GM18508 (cell line): ENCODE measurements around the gene APOA5.

Experiments used
- ATAC-seq: cut with Tn5 transposase; IDR thresholded peaks from one replicate; pipeline ENCODE4 v1.9.1; 2021; ENCODE audit warnings: moderate number of reproducible peaks; ENCODE audit not compliant: insufficient read depth, unreplicated experiment

Gene APOA5

DNA sequence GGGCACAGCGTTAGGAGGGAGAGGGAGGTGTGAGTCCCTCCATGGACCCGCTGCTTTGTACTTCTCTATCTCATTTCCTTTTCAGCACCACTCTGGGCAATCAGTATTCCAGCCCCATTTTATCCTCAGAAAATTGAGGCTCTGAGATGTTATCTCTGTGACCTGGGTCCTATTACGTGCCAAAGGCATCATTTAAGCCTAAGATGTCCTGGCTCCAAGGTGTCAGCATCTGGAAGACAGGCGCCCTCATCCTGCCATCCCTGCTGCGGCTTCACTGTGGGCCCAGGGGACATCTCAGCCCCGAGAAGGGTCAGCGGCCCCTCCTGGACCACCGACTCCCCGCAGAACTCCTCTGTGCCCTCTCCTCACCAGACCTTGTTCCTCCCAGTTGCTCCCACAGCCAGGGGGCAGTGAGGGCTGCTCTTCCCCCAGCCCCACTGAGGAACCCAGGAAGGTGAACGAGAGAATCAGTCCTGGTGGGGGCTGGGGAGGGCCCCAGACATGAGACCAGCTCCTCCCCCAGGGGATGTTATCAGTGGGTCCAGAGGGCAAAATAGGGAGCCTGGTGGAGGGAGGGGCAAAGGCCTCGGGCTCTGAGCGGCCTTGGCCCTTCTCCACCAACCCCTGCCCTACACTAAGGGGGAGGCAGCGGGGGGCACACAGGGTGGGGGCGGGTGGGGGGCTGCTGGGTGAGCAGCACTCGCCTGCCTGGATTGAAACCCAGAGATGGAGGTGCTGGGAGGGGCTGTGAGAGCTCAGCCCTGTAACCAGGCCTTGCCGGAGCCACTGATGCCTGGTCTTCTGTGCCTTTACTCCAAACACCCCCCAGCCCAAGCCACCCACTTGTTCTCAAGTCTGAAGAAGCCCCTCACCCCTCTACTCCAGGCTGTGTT lies 37.2 kb upstream of the APOA5 start:
- no peak for ATAC-seq

DNA sequence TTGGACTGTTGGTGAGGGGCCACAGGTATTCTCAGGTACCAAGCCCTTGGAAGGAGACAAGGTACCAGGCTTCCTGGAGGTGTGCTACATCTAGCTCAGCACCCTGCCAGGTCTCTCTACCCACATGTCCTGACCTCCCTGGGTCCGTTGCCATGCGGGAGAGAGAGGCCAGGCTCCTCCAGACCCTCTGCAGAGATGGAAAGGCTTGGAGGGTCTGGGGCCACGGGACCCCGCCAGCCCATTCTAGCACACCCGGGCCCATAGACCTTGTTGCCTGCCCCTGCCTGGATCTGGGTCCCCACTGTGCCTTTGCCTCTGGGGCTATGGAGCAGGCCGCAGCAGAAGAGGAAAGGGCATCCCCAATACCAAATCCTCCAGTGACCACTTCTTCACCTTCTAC lies 35.8 kb upstream of the APOA5 start:
- ATAC-seq: no peak

DNA sequence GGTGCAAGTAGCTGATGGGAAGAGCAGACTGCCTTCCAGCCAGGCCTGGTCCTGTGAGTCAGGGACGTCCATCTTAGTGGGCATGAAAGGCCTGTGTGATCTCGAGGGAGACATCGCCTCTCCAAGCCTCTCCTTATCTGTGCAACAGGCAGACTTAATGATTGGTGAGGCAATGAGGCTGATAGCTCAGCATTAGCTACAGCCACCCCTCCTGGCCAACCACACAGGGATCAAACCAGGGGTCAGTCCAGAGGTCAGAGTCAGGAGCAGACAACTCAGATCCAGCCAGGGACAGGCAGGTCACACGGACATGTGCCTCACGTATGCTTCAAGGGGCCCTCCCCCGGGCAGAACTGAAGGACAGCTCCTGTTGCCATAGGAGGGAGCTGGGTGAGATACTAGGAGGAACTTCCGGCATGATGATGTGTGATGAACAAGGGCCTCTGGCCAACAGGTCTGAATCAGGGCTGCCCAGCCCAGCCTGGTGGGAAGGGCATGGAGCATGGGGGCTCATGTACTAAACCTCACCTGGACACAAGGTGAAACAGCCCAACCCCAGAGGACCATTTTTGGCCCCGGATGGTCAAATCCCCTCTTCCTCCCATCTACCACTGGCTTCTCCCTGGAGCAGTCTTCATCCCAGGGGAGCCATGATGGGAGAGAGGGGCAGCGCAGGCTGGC lies 35.2 kb upstream of the APOA5 start:
- no peak for ATAC-seq

GRCh38 chr11:116825854-116826750 lies 34.4 kb upstream of the APOA5 start:
- no peak for ATAC-seq

- ATAC-seq: no peak
These were observed 33.8 kb upstream of the APOA5 start for GRCh38 chr11:116825434-116825833.

DNA sequence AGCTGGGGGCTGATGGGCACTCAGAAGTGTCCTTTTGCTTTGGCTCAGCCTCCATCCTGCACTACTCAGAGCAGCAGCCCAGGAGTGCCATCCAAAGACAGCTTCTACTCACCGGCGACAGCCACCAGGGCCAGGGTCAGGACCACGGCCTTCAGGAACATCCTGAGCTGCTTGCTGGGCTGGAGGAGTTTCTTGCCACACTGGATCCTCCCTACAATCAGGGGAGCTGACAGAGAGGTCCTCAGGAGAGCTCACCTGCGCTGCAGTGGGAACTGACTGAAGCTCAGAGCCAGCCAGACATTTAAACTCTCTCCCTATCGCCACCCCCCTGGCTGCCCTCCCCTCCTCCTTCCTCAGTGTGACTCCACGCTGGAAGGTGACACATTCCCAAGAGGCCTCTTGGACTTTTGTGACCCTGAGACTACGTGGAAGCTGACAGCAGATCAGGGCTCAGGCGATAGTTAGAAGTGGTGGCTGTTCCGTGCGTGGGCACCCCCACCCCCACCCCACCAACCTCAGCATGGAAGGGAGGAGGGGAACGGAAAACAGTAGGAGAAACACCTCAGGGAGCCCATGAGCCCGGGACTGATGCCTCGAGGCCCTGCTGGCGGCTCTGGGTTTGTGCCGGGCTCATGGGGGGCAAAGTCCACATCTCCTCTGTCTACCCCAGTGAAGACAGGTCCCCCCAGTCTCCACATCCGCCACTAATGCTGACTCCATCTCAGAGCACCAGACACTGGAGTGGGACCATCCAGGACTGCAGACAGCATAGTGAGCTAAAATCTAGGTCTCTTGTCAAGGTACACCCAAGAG lies 31.6 kb upstream of the APOA5 start, which contains the start of gene APOA4:
Gene APOA4, minus strand, starts transcription at position 274 of the 813 bp plus-strand sequence. Its CDS starts 113 bp downstream, at position 161.
- no peak for ATAC-seq

DNA sequence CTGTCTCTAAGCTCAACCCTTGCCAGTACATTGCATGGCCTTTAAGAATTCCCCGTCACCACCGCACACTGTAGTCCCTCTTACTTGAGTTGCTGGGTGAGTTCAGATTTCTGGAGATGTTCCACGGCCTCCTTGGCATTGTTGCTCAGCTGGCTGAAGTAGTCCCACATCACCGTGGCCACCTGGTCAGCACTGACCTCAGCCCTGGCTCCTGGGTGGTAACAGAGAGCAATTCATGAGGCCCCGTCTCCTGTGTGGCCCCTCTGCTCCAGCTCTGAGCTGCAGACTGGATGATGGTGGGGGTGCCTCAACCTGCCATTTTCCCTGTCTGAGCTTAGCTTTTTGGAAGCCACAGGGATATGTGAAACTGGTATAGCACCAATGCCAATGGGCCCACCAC lies 30.9 kb upstream of the APOA5 start:
- ATAC-seq: no peak

- ATAC-seq: no peak
These were observed 29.6 kb upstream of the APOA5 start for GRCh38 chr11:116821050-116821918.

GRCh38 chr11:116819049-116819448 lies 27.4 kb upstream of the APOA5 start:
- ATAC-seq: no peak

DNA sequence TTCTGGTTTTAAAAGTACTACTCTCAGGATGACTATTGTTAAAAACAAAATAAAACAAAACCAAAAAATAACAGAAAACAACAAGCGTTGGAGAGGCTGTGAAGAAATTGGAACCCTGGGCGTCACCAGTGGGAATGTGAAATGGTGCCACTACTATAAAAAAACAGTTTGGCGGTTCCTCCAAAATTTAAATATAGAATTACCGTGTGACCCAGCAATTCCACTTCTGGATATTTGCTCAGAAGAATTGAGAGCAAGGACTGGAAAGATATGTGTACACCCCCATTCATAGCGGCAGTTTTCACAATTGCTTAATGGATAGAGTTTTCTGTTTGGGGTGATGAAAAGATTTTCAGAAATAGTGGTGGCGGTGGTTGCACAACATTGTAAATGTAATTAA lies 22.8 kb upstream of the APOA5 start:
- no peak for ATAC-seq

DNA sequence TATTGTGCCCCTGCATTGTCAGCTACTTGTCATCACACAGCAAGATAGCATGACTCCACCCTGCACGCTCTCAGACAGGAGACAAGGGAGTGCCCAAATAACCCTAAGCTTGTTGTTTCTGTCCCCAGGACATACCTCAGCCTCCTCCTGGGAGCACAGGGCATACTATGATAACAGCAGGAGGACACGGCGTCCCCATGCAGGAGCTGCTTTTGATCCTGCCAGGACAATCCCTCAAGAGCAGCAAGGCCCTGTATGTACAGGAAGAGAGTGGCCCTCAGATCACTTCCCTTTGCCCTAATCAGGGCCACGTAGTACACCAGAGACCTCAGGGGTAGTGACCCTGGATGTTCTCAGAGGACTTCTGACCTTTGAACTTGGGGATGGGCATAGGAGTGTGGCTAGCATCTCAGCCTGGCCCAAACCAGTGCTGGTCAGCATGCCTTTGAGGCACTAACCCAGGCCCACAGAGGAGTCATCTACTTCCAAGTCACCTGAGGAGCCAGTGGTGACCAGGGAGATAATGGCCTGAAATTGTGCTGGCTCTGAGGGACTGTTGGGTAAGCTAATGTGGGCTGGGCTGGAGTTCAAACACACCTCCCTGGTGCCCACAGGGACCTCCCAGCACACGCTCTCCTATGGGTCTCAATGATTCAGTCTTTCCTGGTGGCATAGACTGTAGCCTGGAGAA lies 22.2 kb upstream of the APOA5 start:
- no peak for ATAC-seq

GRCh38 chr11:116813170-116813569 lies 21.5 kb upstream of the APOA5 start:
- no peak for ATAC-seq

GRCh38 chr11:116812109-116812508 lies 20.4 kb upstream of the APOA5 start:
- ATAC-seq: no peak

DNA sequence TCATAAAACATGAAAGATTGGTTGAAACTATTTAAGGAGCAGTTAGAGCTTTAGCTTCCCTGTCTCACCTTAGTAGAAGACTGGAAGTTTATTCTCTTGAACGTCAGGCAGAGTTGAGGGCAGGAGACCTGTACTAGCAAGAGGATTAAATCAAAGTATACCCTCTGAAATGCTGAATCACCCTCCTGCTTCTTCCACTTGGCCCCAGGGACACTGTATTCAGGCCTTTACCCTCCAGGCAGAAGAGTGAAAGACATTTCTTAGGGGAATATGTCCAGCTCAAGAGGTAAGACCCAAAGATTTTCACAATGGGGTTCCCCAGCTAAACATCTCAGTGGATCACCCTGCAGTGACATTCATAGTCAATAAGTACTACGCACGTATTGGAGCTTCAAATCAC lies 19.5 kb upstream of the APOA5 start:
- no peak for ATAC-seq

- no peak for ATAC-seq
These were observed 16.8 kb upstream of the APOA5 start for GRCh38 chr11:116808262-116809175.

GRCh38 chr11:116807601-116808261 lies 16.1 kb upstream of the APOA5 start:
- ATAC-seq: no peak

GRCh38 chr11:116804001-116804400 lies 12.3 kb upstream of the APOA5 start:
- no peak for ATAC-seq
